Peyer's patch (tissue), 4 donors: ENCODE measurements around the gene WFDC1.

ENCODE experiments used
- POLR2A ChIP-seq, 2 donors: fragments of 450-650 bp; IDR thresholded peaks; one replicate each; pipeline ENCODE4 v1.5.1; 2017; ENCODE audit warnings: antibody characterized with exemption in 2 of 2, mild to moderate bottlenecking in 2 of 2, moderate library complexity in 2 of 2
- TF ChIP-seq, protein P1 (sequence below), 6 experiments: fragments of 450-650 bp in 4 of 6; fragments of 200-600 bp in 2 of 6; sonication (generic) in 1 of 6; IDR thresholded peaks; one replicate each; pipeline ENCODE4 v1.5.1; 2017 to 2019; ENCODE audit warnings: antibody characterized with exemption in 6 of 6, mild to moderate bottlenecking in 3 of 6, moderate library complexity in 1 of 6

DNA sequence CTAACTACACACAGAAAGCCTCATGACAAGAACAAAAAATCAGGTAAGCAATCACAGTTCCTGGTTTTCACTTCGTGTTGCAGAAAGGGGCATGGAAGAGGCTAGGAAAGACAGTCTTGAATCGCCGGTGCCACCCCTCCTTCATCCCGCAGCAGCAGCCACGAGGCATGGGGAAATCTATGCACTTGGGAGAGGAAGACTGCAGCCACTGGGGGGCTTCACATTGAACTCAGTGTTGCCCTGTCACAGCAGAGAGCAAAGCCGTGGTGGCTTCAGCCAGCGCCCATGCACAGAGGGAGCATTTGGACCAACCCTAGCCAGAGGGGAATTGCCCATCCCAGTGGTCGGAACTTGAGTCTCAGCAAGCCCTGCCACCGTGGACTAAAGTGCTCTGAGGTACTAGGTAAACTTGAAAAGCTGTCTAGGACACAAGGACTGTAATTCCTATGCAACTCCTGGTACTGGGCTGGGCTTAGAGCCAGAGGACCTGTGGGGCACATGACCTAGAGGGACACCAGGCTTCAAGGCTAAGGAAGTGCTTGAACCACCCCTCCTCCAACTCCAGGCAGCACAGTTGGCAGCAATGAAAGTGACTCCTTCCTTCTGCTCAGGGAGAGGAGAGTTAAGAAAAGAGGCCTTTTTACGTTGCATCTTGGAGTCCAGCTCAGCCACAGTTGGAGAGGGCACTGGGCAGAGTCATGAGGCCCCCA is 38.5 kb downstream of the WFDC1 start:
- TF ChIP-seq, protein P1, sequence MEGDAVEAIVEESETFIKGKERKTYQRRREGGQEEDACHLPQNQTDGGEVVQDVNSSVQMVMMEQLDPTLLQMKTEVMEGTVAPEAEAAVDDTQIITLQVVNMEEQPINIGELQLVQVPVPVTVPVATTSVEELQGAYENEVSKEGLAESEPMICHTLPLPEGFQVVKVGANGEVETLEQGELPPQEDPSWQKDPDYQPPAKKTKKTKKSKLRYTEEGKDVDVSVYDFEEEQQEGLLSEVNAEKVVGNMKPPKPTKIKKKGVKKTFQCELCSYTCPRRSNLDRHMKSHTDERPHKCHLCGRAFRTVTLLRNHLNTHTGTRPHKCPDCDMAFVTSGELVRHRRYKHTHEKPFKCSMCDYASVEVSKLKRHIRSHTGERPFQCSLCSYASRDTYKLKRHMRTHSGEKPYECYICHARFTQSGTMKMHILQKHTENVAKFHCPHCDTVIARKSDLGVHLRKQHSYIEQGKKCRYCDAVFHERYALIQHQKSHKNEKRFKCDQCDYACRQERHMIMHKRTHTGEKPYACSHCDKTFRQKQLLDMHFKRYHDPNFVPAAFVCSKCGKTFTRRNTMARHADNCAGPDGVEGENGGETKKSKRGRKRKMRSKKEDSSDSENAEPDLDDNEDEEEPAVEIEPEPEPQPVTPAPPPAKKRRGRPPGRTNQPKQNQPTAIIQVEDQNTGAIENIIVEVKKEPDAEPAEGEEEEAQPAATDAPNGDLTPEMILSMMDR (IDR thresholded peaks at IDR 0.05), result peak in 2 of 6 experiments; percentile 37 to 52
- TF ChIP-seq POLR2A (IDR thresholded peaks at IDR 0.05), result no peak
